Astrocyte of the spinal cord (primary cell): ENCODE data around the gene ATXN1.
A peak's percentile ranks its signal among the peaks of the same experiment; 100 is the strongest.

Experiments
- DNase-seq: peaks from one replicate; pipeline ENCODE4 v3.0.0; 2011; ENCODE audit warnings: low read depth, low spot score
- H3K4me3 ChIP-seq: 2 replicates; pipeline ENCODE4 v1.5.1; 2011; ENCODE audit warnings: low read depth, mild to moderate bottlenecking, low read length, moderate library complexity
- CTCF ChIP-seq: IDR thresholded peaks from 2 replicates; pipeline ENCODE4 v1.5.1; 2012; ENCODE audit warnings: low read depth, mild to moderate bottlenecking, low read length, inconsistent platforms
- in situ Hi-C: cut with HindIII; loops from 2 replicates; pipeline ENCODE4 v1.10.0; 2017; ENCODE audit warnings: low sequenced_read_pairs

The ATXN1 gene

GRCh38 chr6:16295060-16295459 is 466.2 kb downstream of the ATXN1 start:
- DNase-seq, result no peak
- no peak for TF ChIP-seq CTCF
- in situ Hi-C loops, result no loop called here
- no peak overlapping the region for H3K4me3 ChIP-seq

GRCh38 chr6:16294371-16294770 is 466.9 kb downstream of the ATXN1 start:
- in situ Hi-C loops, result no loop called here
- H3K4me3 ChIP-seq, result no peak overlapping the region
- DNase-seq, result no peak
- TF ChIP-seq CTCF, result no peak

- H3K4me3 ChIP-seq, result no peak overlapping the region
- no peak for TF ChIP-seq CTCF
- in situ Hi-C loops, result no loop called here
- no peak for DNase-seq
Measured at GRCh38 chr6:16292942-16293341, 468.3 kb downstream of the ATXN1 start.

GRCh38 chr6:16292432-16292831 is 468.8 kb downstream of the ATXN1 start:
- in situ Hi-C loops, result no loop called here
- no peak for DNase-seq
- no peak for TF ChIP-seq CTCF
- no peak overlapping the region for H3K4me3 ChIP-seq

GRCh38 chr6:16291739-16292138 is 469.5 kb downstream of the ATXN1 start:
- no peak for TF ChIP-seq CTCF

GRCh38 chr6:16288163-16288562 is 473.1 kb downstream of the ATXN1 start:
- no peak for DNase-seq
- in situ Hi-C loops, result no loop called here
- TF ChIP-seq CTCF, result no peak
- H3K4me3 ChIP-seq, result no peak overlapping the region

More at GRCh38 chr6:16291739-16292138, 469.5 kb downstream of the ATXN1 start:
- H3K4me3 ChIP-seq, result no peak overlapping the region
- in situ Hi-C loops, result no loop called here
- no peak for DNase-seq

GRCh38 chr6:16286151-16286522 is 475.1 kb downstream of the ATXN1 start:
- in situ Hi-C loops, result no loop called here
- TF ChIP-seq CTCF, result peak; percentile 93
- H3K4me3 ChIP-seq, result no peak overlapping the region
- peak; percentile 34 for DNase-seq
